NCI-H524 (cell line): ENCODE data around the gene SNX25.
"Not testable (repeated sequence)": the region's sequence is repeated elsewhere in the genome, so short reads cannot be mapped to it uniquely, and the experiment has no call there.

Experiments used
- DNase-seq, 2 experiments: peaks; one replicate each; lab custom pipeline; 2025; lab: John Stamatoyannopoulos, UW

Gene SNX25

DNA sequence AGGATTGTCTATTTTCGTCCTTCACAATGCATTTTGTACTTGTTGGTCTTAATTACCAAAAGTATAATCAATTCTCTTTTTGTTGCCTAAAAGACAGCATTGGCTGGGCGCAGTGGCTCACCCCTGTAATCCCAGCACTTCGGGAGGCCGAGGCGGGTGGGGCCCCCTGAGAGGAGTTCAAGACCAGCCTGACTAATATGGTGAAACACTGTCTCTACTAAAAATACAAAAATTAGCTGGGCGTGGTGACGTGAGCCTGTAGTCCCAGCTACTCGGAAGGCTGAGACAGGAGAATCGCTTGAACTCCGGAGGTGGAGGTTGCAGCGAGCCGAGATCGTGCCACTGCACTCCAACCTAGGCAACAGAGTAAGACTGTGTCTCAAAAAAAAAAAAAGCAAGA is 4.3 kb upstream of the SNX25 start:
- DNase-seq: not testable (repeated sequence)

- no peak for DNase-seq
These were observed 3.6 kb upstream of the SNX25 start for GRCh38 chr4:185205697-185206342.

GRCh38 chr4:185207466-185207865 is 1.9 kb upstream of the SNX25 start:
- DNase-seq: no peak

GRCh38 chr4:185209852-185210101 is 379 bp downstream of the SNX25 start:
- not testable (repeated sequence) for DNase-seq

DNA sequence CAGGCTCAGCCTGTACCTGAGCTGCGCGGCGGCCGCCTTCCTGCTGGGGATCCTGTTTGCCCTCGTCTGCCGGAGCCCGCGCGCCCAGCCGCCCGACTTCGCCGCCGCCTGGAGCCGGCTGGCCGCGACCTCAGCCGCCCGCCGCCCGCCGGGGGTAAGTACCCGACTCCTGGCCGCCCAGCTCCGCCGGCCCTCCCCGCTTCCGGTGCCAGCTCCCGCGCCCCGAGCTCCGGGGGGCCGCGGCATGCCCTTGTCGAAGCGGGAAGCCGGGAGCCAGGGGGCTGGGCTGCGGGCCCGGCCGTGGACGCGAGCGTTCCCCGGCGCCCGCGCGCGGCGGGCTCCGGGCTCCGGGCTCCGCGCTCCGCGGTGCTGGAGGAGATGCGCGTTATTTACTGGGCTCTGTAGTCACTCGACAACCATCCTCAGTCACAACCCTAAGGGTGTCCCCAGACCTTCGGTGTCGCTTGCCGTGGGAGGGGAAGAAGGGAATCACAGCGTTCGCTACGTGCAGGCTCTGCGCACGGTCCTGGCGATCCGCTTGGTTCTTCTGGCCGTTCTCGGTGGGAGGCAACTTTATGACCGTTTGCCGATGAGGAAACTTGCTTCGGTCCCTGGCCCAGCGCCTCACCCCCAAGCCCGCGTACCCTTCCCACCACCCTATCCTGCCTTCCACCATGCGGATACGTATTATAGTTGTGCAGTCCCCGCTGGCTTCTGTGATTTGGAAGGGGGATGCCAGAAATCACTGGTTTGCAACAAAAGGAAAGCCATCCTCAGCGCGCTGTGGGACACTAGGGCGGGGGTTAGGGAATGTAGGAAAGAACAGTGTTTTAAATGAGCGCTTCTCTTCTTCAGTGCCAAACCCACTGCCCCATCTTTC is 944 bp downstream of the SNX25 start:
- peak in 1 of 2 experiments; percentile 30 for DNase-seq

DNA sequence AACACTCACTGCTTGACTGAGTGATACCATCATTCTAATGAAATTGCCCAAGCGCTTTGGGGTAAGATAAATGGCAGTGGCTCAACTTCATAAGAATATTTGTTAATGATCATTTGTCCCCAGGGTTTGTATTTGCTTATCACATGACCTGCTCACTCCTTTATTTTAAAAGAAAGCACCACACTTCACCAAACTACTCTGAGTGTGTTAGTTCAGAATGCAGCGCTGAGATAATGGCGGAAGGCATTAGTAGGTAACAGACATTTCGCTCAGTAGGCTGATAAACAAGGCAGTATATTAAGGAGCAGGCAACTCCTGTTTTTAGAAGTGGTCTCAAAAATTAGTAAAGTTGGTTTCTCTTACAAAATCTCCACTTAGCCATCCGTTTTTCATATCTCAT is 1.6 kb downstream of the SNX25 start:
- DNase-seq: no peak

GRCh38 chr4:185211641-185212040 is 2.2 kb downstream of the SNX25 start:
- DNase-seq: no peak

DNA sequence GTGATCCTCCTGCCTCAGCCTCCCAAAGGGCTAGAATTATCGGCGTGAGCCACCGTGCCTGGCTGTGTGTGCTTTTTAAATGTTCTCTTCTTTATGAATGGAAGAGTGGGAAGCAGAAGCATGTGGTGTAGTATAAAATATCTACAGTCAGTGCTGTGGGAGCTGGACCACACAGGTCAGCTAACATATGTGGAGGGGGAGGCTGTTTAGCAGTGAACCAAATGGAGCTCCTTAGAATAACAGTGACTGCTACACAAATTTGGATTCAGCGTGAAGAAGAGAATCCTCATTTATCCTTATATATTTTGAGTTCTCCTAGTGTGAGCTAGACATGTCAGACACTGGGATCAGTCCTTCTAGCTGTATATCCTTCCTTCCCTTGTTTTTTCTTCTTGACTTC is 3.2 kb downstream of the SNX25 start:
- DNase-seq: no peak

- DNase-seq: no peak
These were observed 4.5 kb downstream of the SNX25 start for GRCh38 chr4:185213877-185214276.

DNA sequence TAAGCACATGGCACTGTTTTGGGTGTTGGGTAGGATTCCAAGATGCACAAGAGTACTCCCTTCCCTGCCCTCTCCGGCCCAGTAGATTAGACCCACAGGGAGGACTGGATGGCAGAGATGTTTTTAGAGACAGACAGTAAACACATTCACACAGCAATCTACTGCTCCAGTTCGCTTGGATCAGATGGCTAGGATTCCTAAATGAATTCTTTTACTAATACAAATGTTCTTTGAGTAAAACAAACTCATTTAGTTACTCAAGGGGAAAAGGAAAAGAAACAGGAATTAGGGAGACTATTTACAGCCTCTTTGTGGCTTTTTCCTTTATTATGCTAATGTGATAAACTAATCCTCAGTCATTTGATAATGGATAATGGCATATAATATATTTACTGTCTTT is 5.9 kb downstream of the SNX25 start:
- DNase-seq: no peak

GRCh38 chr4:185217408-185217975 is 8.1 kb downstream of the SNX25 start:
- DNase-seq: peak in 1 of 2 experiments; percentile 1

DNA sequence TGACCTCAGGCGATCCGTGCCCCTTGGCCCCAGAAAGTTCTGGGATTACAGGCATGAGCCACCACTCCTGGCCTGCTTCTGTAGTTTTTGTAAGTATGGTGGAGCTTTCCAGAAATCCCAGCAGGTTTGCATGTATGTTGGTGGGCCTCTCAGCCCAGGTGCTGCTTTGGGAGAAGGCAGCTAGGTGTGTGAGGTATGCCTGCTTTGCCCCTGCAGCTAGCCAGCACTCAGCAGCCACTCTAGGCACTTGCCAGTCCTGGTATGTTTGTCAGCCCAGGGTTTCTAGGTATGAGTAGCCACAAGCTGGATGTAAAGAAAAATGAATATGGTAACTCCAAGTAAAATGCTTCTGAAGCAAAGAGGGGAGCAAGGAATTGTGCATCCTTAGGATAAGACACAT is 8.9 kb downstream of the SNX25 start:
- DNase-seq: no peak

DNA sequence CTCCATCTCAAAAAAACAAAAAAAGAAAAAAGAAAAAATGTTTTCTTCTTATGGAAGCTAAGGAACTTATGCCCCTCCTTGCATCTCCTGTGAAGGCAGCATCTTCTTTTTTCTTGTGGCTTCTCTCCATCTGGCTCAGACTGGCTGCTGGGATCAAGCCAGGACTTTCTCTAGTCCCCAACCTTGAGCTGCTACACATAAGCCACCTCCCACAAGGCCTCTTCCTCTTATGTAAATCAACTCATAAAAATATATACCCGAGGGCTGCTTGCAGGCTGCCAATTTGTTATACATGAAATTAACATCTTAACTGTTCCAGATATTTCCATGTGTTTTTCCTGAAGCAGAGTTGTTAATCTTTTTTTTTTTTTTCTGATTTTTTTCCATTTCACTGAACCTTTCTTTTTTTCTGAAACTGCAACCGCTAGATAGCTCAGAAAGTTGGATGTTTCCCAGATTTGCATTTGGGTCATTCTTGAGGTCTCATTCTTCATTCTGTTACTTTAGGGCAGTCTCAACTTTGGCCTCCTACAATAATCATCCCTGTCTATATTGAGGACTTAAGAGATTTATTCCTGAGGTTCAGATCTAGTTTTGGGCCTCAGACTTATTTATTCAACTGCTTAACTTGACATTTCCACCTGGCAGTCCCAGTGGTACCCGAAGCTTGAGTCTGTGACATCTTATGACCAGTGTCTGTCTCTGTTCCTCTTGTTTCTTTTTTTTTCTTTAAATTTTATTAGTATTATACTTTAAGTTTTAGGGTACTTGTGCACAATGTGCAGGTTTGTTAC is 10.3 kb downstream of the SNX25 start:
- DNase-seq: peak in 1 of 2 experiments; percentile 3

DNA sequence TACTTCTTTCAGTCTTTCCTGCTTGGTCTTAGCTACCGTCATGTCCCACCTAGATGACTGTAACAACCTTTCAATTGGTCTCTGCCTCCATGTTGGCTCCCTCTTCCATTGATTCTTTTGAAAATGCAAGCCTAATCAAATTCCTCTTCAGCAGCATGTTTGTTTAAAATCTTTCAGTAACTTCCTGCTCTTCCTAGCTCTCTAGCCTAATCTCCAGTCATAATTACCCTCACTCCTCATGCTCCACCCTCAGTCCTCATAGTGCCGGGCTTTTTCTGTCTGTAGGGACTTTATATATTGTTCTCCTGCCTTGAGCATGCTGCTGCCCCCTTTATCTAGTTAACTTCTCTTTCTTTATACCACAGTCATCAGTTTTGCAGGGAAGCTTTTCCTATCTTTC is 12.1 kb downstream of the SNX25 start:
- DNase-seq: no peak

DNA sequence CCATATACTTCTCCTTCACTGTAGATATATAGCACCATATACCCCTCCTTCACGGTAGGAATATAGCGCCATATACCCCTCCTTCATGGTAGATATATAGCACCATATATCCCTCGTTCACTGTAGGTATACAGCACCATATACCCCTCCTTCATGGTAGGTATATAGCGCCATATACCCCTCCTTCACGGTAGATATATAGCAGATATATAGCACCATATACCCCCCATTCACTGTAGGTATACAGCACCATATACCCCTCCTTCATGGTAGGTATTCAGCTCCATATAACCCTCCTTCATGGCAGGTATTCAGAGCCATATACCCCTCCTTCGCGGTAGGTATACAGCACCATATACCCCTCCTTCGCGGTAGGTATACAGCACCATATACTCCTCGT is 12.5 kb downstream of the SNX25 start:
- DNase-seq: no peak

DNA sequence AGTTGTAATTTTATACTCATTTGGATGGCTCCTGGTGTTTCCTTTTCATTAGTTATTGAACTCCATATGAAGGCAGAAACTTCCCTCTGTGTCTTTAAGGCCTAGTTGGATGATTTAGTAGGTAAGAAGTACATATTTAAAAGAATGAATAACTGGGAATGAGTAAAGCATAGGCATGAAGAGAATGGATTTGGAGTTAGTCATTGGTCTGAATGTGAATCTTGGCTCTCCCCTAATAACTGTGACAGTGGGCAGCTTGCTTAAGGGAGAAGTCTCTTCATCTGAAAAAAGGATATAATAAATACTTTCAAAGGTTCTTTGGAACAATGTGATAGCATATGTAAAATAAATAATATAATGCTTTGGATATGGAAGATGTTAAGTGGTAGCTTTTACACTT is 13.2 kb downstream of the SNX25 start:
- no peak for DNase-seq

GRCh38 chr4:185224597-185224996 is 15.2 kb downstream of the SNX25 start:
- no peak for DNase-seq

DNA sequence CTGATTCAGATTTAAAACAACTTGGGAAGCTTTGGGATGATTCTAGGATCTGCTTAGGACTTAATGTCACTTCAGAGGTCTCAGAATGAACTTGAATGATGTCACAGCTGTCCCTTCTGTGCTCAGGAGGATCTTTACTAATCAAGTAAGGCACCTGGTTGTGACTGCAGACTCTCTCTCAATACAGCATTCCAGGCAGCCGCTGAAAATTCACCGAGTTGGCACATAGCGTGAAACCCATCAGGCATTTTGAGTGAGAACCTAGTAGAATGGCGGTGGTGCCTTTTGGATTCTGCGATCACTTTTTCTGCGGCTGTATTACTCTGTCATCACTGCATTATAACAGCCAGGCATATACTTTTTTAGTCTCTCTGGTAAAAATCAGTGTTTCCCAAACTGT is 16.5 kb downstream of the SNX25 start:
- no peak for DNase-seq

DNA sequence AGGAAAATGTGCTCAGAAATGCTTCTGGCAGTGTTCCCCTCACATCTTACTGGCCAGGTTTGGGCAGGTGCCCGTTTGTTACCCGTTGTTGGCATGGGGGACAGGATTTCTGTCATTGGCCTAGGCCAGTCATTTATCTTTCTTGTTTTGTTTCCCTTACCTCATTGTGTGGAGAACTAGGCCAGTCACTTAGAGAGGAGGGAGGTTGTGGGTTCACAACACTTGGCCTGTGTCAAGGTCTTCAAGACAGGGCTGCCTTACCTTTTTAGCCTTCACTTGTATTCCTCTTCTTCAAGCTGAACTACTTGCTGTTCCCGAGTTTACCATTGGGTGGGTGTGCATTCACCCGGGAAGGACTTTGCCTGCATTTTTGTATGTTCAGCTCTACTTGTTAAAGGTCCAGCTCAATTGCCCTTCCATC is 17.7 kb downstream of the SNX25 start:
- no peak for DNase-seq

- DNase-seq: no peak
These were observed 18.4 kb downstream of the SNX25 start for GRCh38 chr4:185227713-185228278.

GRCh38 chr4:185229021-185229818 is 19.8 kb downstream of the SNX25 start:
- no peak for DNase-seq
